Measurements from ENCODE around the gene PRSS56.
"Not testable (repeated sequence)": the region's sequence is repeated elsewhere in the genome, so short reads cannot be mapped to it uniquely, and the experiment has no call there.

PRSS56 gene

DNA sequence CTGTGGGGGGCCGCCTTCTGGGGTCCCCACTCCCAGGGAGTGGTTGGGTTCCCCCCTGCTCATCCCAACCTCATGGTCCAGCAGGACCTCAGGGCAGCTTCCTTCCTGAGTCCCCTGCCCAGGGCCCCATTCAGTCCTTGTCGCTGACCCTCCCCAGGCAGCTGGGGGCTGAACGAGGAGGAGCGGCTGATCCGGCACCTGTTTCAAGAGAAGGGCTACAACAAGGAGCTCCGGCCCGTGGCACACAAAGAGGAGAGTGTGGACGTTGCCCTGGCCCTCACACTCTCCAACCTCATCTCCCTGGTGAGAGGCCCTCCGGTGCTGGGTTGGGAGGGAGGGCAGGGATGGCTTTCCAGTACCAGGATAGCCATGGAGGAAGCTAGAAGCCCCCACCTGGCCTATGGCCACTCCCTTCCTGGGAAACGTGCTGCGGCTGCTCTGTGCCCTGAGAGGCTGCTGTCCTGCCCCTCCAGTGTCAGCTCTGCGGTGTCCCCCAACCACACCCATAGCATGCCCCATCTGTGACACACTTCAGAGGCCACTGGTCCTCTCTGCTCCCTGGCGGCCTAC is 6.3 kb downstream of the PRSS56 start:
- DNase-seq: no peak

DNA sequence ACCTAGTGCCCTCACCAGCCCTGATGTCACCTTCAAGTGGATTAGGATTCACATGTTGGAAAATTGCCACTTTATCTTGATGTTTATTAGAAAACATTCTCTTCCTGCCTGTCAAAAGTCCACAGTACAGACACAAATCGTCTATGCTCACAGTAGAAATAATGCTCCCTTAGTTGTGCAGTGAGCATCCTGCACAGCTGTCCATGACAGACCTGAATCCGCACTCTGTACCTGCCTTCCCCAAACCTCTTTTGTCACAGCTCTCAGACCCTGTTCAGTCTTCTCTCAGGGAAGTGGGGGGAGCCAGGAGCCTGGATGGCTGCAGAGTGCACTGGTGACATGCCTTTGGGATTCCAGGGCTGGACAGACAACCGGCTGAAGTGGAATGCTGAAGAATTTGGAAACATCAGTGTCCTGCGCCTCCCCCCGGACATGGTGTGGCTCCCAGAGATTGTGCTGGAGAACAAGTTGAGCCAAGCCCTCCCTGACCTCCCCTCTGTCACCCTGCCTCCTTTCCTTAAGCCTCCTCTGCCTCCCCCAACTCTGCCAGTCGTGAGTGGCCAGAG is 7.8 kb downstream of the PRSS56 start:
- DNase-seq: no peak

DNA sequence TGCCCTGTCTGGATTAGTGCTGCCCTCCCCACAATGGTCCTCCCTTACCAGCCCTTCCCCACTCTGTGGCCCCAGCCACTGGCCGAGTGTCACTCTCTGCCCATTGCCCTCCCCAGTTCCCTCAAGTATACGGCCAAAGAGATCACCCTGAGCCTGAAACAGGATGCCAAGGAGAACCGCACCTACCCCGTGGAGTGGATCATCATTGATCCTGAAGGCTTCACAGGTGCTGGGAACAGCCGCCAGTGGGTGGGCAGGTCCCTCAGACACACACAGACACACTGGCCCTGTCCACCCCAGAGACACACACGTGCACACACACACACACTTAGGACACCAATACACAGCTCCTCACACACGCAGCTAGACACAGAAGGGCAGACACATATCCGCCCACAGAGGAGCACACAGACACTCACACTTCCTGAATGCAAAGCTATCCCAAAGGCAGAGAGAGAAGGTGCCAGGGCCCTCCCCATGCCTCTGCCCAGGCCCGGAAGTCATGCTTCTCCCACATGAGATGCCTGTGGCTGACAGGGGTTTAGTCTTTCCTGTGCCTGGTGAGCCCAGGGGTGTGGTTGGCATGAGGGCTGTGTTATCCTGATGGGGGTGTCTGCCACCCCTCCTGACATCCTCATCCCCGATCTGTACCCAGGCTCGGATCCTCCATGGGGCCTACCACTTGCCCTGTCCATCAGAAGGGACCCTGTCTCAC is 8.7 kb downstream of the PRSS56 start:
- DNase-seq: no peak

DNA sequence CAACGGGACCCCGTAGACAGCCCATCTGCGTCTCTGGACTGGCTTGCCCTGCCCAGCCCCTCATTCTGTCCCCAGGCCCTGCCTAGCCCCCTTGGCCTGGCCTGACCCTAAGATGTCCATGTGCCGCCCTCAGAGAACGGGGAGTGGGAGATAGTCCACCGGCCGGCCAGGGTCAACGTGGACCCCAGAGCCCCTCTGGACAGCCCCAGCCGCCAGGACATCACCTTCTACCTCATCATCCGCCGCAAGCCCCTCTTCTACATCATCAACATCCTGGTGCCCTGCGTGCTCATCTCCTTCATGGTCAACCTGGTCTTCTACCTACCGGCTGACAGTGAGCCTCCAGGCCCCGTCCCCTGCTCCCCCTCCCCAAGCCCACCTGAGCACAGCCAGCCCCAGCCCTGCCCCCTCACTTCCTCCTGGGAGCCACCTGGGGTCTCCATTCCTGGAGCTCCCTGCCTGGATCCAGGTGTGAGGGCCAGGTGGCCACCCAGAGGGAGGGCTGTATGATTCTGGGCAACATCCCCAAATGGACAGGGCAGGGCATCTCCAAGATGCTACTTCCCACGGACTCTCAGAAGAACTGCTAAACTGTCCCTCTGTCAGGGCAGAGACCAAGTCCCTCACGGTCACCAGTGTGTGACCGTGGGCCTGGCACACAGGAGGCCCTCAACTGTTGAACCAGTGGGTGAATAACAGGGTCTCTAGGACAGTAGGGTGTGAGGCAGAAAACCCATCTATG is 9.8 kb downstream of the PRSS56 start:
- no peak for DNase-seq

DNA sequence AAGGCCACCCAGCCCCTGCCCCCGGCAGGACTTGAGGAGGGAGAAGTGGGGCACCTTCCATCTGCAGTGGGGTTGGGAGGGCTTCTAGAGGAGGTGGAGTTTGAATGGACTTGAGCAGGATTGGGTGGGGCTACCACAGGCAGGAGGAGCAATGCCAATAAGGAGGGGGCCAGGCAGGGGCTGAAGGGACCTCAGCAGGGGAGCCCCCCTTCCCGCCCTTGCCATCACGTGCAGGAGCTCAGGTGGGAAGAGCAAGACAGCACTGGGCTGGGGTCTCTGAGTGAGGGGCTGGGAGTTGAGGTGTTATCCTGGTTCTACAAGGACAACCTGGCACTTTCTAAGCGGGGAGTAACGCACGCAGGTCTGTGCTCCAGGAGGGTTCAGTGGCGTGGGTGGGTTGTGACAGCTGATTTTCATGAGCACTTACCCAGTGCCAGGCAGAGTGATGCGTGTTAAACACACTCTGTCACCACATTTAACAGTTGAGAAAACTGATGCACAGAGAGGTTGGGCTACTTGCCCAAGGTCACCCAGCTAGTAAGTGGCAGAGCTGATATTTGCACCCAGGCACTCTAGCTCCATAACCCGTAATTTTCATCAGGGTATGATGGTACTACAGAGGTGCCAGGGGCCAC is 10.6 kb downstream of the PRSS56 start:
- no peak for DNase-seq

DNA sequence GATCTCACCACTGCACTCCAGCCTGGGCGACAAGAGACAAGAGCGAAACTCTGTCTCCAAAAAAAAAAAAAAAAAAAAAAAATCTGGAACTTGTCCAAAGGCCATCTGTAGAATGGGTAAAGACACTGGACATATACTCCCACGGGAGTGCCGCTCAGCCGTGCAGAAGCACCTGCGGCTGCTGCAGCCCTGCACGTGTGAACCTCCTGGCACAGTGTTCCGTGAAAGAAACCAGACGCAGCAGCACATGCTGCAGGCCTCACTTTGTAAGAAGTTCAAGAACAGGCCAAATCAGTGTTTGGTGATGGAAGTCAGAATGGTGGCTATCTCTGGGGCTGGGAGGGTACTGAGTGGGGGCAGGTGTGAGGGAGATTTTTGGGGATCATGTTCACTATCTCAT is 12.2 kb downstream of the PRSS56 start:
- no peak for DNase-seq

DNA sequence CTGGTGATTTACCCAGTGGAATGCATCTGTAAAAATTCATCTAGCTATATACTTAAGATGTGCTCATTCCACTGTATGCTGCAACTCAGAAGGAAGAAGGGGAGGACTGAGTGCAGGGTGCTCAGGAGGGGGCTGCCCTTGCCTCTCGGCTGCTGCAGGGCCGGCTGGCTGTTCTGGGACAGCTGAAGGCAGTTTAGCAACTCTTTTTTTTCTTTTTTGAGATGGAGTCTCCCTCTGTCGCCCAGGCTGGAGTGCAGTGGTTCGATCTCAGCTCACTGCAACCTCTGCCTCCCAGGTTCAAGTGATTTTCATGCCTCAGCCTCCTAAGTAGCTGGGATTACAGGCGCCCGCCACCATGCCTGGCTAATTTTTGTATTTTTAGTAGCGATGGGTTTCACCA is 12.6 kb downstream of the PRSS56 start:
- not testable (repeated sequence) for DNase-seq

DNA sequence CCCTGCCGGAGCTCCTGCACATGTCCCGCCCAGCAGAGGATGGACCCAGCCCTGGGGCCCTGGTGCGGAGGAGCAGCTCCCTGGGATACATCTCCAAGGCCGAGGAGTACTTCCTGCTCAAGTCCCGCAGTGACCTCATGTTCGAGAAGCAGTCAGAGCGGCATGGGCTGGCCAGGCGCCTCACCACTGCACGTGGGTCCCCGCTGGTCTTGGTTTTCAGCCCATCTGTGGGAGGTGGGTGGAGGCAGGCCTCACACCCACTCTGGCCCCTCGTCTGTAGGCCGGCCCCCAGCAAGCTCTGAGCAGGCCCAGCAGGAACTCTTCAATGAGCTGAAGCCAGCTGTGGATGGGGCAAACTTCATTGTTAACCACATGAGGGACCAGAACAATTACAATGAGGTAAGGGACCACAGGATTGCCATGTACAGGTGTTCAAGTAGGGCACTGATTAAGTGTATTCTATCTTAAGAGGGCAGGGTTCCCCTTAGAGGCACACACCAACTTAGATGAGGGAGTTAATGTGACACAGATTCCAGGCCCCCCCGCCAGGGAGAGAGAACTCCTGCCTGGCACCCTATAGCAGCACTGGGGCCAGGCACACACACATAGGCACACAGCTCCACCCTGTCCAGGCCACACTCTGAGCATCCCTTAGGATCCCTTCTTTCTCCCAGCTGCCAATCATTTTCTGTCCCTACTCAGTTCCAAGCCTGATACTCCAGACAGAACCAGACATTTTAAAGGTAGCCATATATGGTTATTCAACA is 13.9 kb downstream of the PRSS56 start:
- DNase-seq: no peak

DNA sequence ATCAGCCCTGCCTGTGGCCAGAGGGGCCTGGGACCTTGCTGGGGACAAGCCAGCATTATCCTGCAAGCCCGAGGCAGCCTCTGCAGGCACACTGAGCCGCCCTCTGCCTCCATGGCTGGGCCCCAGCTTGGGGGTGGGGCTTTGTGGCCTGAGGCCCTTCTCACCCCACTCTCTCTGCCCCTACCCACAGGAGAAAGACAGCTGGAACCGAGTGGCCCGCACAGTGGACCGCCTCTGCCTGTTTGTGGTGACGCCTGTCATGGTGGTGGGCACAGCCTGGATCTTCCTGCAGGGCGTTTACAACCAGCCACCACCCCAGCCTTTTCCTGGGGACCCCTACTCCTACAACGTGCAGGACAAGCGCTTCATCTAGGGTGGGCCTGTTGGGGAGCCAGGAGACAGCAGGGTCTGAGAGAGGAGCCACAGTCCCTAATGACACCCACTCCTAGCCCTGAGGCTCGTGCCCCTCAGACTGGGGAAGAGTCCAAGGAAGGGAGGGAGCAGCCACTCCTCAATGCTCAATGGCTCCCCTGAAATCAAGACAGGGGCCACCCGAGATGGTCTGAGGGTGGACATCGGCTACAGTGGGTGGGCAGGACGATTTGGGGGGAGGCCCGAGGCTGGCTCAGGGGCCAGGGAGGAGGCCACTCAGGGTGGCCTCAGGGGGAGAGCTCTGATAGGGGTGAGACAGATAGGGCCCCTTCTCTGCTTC is 14.9 kb downstream of the PRSS56 start:
- no peak for DNase-seq

DNA sequence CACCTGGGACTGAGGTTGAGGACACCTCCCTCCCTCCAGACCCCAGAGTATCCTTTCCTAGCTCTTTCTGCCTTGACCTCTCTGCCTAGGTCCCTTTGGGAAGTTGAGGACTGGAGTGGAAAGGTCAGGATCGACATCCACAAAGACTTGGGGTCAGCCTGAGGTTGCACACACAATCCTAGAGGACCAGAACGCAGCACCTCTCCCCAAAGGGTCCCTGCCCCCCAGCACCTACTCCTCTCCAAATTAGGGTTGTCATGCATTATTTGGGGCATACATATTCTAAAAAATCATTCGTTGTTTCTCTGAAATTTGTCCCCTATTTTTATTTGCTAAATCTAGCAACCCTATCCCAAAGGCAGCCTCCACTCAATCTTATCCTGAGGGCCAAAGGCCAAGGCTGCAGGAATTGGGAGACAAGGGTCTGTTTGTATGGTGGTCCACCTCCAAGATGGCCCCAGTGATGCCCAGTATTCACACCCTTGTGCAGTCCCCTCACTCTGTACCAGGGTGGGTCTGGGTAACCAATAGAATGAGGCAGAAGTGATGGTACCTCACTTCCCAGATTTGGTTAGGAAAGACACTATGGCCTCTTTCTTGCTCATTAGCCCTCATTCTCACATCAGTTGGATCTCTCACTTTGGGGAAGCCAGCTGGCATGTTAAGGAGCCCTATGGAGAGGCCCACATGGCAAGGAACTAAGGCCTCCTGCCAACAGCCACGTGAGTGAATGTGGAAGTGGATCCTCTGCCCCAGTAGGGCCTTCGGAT is 15.8 kb downstream of the PRSS56 start:
- no peak for DNase-seq

DNA sequence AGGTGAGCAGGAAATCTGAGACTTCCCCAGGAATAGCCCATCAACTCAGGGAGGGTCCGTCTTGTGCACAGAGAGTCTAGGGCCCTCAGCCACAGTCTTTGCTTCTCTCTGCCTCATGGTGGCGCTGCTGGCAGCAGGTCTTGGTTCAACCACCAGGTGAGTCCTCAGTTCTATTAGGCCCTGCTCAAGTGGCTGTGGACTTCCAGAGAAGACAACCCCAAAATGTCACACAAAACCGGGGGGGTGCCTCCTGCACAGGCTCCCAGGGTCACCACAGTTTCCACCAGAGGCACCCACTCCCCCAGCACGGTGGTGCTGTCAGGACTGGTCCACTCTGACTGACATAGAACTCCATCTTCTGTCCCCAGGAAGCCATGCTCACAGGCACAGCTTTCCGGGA is 16.9 kb downstream of the PRSS56 start:
- DNase-seq: no peak

DNA sequence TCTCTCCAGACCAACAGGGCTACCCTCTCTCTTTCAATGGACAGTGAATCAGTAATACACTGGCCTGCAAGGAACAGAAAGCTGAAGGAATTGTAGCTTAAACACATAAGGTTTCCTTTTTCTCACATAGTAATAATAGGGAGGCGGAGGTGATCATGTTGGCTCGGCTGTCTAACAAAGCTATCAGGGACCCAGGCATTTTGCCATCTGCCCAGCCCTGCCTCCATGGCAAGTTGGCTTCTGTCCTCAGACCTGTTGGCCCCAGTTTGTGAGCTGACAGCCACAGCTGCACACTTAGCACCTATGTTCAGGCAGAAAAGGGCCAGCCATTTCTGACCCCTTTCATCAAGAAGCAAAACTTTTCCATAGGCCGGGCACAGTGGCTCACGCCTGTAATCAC is 17.3 kb downstream of the PRSS56 start:
- no peak for DNase-seq

DNA sequence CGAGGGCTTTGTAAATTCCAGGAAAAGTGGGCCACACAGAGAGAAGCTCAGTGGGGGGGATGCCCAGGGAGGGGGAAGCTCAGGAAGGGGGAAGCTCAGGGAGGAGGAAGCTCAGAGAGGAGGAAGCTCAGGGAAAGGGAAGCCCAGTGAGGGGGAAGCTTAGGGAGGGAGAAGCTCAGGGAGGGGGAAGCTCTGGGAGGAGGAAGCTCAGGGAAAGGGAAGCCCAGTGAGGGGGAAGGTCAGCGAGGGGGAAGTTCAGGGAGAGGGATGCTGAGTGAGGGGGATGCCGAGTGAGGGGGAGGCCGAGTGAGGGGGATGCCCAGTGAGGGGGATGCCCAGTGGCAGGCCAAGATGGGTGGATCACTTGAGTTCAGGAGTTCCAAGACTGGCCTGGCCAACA is 18.5 kb downstream of the PRSS56 start:
- DNase-seq: no peak

DNA sequence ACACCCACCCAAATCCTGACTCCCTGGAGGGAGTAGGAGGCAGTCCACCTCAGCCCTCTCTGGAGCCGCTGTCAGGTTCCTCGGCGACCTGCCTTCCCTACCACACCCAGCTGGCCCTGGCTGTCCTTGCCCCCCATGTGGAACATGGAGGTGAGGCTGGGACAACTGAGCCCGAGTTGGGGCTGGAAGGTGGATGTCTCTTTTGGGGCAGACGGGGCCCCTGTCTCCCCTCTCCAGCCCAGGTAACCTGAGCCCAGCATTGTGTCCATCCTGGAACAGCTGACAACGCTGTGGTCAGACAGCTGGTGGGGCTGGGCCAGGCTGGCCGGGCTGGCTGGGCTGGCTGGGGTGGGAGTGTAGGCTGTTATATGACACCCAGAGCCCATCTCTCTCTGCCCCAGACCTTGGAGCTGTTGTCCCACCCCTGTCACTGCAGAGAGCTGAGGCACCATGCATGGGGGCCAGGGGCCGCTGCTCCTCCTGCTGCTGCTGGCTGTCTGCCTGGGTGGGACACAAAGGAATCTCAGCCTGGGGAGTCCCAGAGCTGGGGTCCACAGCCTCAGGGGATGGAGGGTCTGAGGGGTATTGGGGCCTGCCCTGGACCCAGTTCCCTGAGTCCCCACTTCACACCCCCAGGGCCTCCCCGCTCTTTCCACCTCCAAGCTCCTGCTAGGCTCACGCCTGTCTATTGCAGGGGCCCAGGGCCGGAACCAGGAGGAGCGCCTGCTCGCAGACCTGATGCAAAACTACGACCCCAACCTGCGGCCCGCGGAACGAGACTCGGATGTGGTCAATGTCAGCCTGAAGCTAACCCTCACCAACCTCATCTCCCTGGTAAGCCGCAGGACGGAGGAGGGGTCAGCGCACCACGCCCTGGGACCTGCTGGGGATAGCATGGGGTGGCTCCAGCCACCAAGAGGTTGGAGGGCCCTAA is 19.4 kb downstream of the PRSS56 start, which contains the start of gene CHRNG:
Gene CHRNG (plus strand): TSS at position 395 of the 934 bp plus-strand sequence. CDS start 56 bp downstream, at position 451.
- DNase-seq: no peak

DNA sequence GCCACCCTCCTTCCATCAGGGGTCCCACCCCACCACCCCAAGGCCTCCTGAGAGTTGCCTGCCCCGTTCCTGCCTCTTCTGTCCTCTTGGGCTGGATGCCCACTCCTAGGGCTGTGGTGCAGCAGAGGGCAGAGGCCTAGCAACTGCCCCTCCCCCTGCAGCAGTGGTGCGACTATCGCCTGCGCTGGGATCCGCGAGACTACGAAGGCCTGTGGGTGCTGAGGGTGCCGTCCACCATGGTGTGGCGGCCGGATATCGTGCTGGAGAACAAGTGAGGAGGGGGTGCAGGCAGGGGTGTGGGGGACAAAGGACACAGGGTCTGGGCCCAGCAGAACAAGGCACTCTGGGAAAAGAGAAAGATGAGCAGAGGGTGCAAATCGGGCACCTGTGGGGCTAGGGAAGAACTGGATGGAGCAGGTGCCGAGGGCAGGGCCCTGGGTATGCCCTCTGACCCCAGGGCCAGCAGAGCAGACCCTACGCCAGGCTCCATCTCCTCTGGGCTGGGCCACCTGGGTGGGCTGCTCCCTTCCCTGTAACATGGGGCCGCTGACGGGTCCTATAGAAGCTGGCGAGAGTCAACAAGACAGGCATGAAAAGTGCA is 20.4 kb downstream of the PRSS56 start:
- DNase-seq: no peak

DNA sequence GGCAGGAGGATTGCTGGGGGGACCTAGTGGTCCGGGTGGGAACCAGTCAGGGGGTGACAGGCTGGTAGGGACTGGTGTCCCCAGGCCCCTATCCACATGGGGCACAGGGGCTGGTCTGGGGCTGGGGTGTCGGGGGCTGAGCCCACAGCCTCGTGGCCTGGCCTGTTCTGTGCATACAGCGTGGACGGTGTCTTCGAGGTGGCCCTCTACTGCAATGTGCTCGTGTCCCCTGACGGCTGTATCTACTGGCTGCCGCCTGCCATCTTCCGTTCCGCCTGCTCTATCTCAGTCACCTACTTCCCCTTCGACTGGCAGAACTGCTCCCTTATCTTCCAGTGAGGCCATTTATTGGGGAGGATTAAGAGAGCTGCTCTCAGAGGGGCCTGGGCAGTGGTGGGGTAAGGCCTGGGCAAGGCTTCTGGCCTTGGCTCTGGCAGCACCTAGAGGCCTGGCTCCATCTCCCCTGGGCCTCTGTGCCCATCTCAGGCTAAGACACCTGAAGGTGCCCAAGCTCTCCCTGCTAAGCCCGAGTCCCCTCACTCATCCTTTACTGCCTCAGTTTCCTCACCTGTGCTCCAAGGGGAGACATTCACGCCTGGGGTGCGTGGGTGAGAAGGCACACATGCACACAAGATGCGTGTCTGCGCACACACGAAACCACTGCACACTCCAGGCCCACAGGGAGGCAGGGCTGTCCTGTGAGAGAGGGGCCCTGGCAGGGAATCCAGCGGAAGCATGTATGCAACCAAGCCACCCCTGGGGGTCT is 21.2 kb downstream of the PRSS56 start:
- no peak for DNase-seq

DNA sequence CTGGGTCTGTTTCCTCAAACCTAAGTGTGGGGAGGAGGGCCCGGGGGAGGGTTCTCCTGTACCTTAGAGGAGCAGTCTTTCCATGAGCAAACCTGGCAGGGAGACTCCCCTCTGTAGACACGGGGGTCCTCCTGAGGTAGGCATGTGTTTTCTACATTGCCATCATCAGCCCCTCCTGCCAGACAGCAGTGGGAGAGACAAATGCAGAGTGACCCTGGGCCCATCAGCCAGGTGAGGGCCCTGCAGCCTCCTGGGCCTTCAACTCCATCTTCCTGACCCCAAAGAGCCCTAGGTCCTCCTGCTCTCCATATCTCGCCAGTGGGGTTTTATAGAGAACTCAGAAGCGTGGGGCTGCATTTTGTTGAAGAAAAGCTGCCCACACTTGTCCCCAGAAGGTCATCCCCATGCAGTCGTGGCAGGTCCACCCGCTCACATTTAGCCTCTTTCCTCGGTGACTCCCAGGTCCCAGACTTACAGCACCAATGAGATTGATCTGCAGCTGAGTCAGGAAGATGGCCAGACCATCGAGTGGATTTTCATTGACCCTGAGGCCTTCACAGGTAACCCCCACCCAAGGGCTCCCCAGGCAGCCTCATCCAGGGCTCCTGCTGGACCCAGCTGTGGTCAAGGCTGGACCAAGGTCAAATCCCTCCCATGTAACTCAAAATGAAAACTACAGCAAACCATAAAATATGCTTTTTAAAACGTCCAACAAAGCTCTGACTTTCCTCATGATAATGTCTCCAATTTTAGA is 21.9 kb downstream of the PRSS56 start:
- no peak for DNase-seq

All from activated CD4-positive, alpha-beta T cell treated with anti-CD3 and anti-CD28 coated beads, Interleukin-2, amount 50 U/mL, for 4 hours (primary cell).